Measurements from ENCODE around the gene CR2.

DNA sequence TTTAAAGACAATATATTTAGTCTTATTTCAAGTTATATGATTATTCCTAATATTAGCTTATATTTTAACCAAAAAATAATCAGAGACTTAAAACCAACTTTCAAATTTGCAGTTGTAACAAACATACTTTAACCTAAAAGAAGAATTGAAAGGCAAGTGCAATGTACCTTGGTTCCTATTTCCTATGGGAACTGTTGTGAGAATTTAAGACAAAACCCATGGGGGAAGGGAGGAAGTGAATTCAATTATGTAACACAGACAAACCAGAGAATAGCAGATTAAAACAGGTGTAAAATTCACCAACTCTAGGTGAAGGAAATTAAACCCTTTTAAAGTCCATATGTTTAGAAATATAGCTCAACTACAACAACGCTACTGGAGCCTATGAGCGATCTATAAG, 22.6 kb upstream of the CR2 start:
- TF ChIP-seq, protein P1, sequence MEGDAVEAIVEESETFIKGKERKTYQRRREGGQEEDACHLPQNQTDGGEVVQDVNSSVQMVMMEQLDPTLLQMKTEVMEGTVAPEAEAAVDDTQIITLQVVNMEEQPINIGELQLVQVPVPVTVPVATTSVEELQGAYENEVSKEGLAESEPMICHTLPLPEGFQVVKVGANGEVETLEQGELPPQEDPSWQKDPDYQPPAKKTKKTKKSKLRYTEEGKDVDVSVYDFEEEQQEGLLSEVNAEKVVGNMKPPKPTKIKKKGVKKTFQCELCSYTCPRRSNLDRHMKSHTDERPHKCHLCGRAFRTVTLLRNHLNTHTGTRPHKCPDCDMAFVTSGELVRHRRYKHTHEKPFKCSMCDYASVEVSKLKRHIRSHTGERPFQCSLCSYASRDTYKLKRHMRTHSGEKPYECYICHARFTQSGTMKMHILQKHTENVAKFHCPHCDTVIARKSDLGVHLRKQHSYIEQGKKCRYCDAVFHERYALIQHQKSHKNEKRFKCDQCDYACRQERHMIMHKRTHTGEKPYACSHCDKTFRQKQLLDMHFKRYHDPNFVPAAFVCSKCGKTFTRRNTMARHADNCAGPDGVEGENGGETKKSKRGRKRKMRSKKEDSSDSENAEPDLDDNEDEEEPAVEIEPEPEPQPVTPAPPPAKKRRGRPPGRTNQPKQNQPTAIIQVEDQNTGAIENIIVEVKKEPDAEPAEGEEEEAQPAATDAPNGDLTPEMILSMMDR (optimal IDR thresholded peaks at IDR 0.05 in 1 of 3, IDR thresholded peaks at IDR 0.05 in 1 of 3, conservative IDR thresholded peaks at IDR 0.05 in 1 of 3; ENCODE audit: extremely low read depth in 1 of 3, insufficient read depth in 2 of 3, low read length in 3 of 3): no peak
- no peak for TF ChIP-seq EZH2 (IDR thresholded peaks at IDR 0.05; ENCODE audit: low read length)

Data from keratinocyte (primary cell).